Stimulated activated CD8-positive, alpha-beta memory T cell treated with anti-CD3 and anti-CD28 coated beads, Interleukin-7, amount 100 ng/mL, for 48 hours (primary cell): ENCODE results near the gene MCCD1.
"Not testable (repeated sequence)": the region's sequence is repeated elsewhere in the genome, so short reads cannot be mapped to it uniquely, and the experiment has no call there.

Source experiments
- DNase-seq, 2 donors: peaks; one replicate each; pipeline ENCODE4 v3.0.0-alpha.2; 2020; ENCODE audit warnings: low read depth in 1 of 2; ENCODE audit errors: extremely low read depth in 1 of 2

Gene MCCD1

GRCh38 chr6:31528821-31529328 is at the start of gene MCCD1:
TSS of gene MCCD1 (plus strand) at chr6:31528962. CDS start at chr6:31529015, 53 bp downstream.
- DNase-seq: no peak

GRCh38 chr6:31479151-31479932 is 49.4 kb upstream of the MCCD1 start:
- DNase-seq: no peak

GRCh38 chr6:31479933-31480535 is 48.7 kb upstream of the MCCD1 start:
- DNase-seq: no peak

GRCh38 chr6:31480574-31480973 is 48.2 kb upstream of the MCCD1 start:
- DNase-seq: no peak

- no peak for DNase-seq
Measured at GRCh38 chr6:31483392-31483791, 45.4 kb upstream of the MCCD1 start.

- DNase-seq: no peak
Measured at GRCh38 chr6:31485055-31485454, 43.7 kb upstream of the MCCD1 start.

GRCh38 chr6:31486065-31486837 is 42.5 kb upstream of the MCCD1 start:
- DNase-seq: not testable (repeated sequence)

GRCh38 chr6:31487674-31488073 is 41.1 kb upstream of the MCCD1 start:
- DNase-seq: not testable (repeated sequence)

- DNase-seq: no peak
Measured at GRCh38 chr6:31489086-31489485, 39.7 kb upstream of the MCCD1 start.

- no peak for DNase-seq
Measured at GRCh38 chr6:31490115-31490873, 38.5 kb upstream of the MCCD1 start.

- DNase-seq: not testable (repeated sequence)
Measured at GRCh38 chr6:31493550-31493874, 35.2 kb upstream of the MCCD1 start.

GRCh38 chr6:31493875-31494694 is 34.7 kb upstream of the MCCD1 start:
- DNase-seq: peak; percentile 57 to 60

- no peak for DNase-seq
Measured at GRCh38 chr6:31495580-31495979, 33.2 kb upstream of the MCCD1 start.

- not testable (repeated sequence) for DNase-seq
Measured at GRCh38 chr6:31496826-31497225, 31.9 kb upstream of the MCCD1 start.

GRCh38 chr6:31497531-31498476 is 31.0 kb upstream of the MCCD1 start, which contains the start of gene MICB:
TSS of gene MICB (plus strand) at chr6:31498145. CDS start at chr6:31498194, 49 bp downstream.
- DNase-seq: peak; percentile 70 to 83

GRCh38 chr6:31498748-31499147 is 30.0 kb upstream of the MCCD1 start:
- DNase-seq: no peak

GRCh38 chr6:31499648-31500047 is 29.1 kb upstream of the MCCD1 start:
- DNase-seq: not testable (repeated sequence)

GRCh38 chr6:31502586-31502985 is 26.2 kb upstream of the MCCD1 start:
- no peak for DNase-seq

- not testable (repeated sequence) for DNase-seq
Measured at GRCh38 chr6:31509036-31509435, 19.7 kb upstream of the MCCD1 start.
